Liver (tissue), 9 donors: ENCODE data around the gene FLT1. TPM values are rescaled to one million over a fixed set of nuclear protein-coding genes. Genes with fewer than 3 reads are reported as not detected.

Source experiments
- DNase-seq: peaks from one replicate; pipeline ENCODE4 v3.0.0-alpha.2; 2017; ENCODE audit warnings: low spot score
- H3K27ac ChIP-seq, 2 donors: one replicate each; pipeline ENCODE4 v1.7.0; 2013; ENCODE audit warnings: inconsistent platforms in 2 of 2, low read length in 2 of 2, control low read depth in 1 of 2, low read depth in 1 of 2, mild to moderate bottlenecking in 1 of 2
- H3K27me3 ChIP-seq, 4 donors: one replicate each; pipeline versions ENCODE4 v1.6.1 to v1.7.0; 2013; ENCODE audit warnings: low read length in 3 of 4, inconsistent platforms in 1 of 4, mild to moderate bottlenecking in 1 of 4, moderate library complexity in 1 of 4; ENCODE audit not compliant: control insufficient read depth in 4 of 4, insufficient read depth in 4 of 4
- H3K36me3 ChIP-seq, 4 donors: one replicate each; pipeline versions ENCODE4 v1.6.1 to v1.7.0; 2013; ENCODE audit warnings: low read length in 3 of 4, mild to moderate bottlenecking in 3 of 4, low read depth in 1 of 4, moderate library complexity in 1 of 4; ENCODE audit not compliant: control insufficient read depth in 4 of 4, insufficient read depth in 3 of 4
- H3K4me1 ChIP-seq, 4 donors: one replicate each; pipeline versions ENCODE4 v1.6.1 to v1.7.0; 2013; ENCODE audit warnings: low read length in 3 of 4, mild to moderate bottlenecking in 3 of 4, moderate library complexity in 1 of 4; ENCODE audit not compliant: control insufficient read depth in 4 of 4, insufficient read depth in 4 of 4
- H3K4me3 ChIP-seq, 3 donors: one replicate each; pipeline versions ENCODE4 v1.6.1 to v1.7.0; 2013; ENCODE audit warnings: low read length in 3 of 3, control low read depth in 1 of 3, low read depth in 1 of 3, mild to moderate bottlenecking in 1 of 3
- H3K9ac ChIP-seq, 2 donors: one replicate each; pipeline ENCODE4 v1.7.0; 2013; ENCODE audit warnings: low read length in 2 of 2, mild to moderate bottlenecking in 2 of 2, moderate library complexity in 2 of 2, control low read depth in 1 of 2, low read depth in 1 of 2
- H3K9me3 ChIP-seq, 4 donors: one replicate each; pipeline versions ENCODE4 v1.6.1 to v1.7.0; 2013; ENCODE audit warnings: low read length in 3 of 4; ENCODE audit not compliant: control insufficient read depth in 4 of 4
- CTCF ChIP-seq: fragments of 150-350 bp; IDR thresholded peaks from 2 replicates; pipeline ENCODE4 v1.5.1; 2017; ENCODE audit warnings: improper control_type of control experiment, low read depth, low read length; ENCODE audit not compliant: missing input control
- EGR1 ChIP-seq, 2 donors: IDR thresholded peaks; 2 replicates each; pipeline ENCODE4 v1.6.1; 2016 to 2018; ENCODE audit warnings: antibody characterized with exemption in 2 of 2, low read depth in 2 of 2
- FOXA1 ChIP-seq: IDR thresholded peaks from 2 replicates; pipeline ENCODE4 v1.6.1; 2016; ENCODE audit warnings: antibody characterized with exemption
- FOXA2 ChIP-seq: IDR thresholded peaks from 2 replicates; pipeline ENCODE4 v1.6.1; 2016; ENCODE audit warnings: antibody characterized with exemption
- GABPA ChIP-seq, 2 donors: IDR thresholded peaks in 1 of 2; conservative IDR thresholded peaks in 1 of 2; 2 replicates each; pipeline ENCODE4 v1.6.1; 2016; ENCODE audit warnings: antibody characterized with exemption in 2 of 2, mild to moderate bottlenecking in 1 of 2, moderate library complexity in 1 of 2
- HNF4A ChIP-seq, 2 donors: conservative IDR thresholded peaks; 2 replicates each; pipeline ENCODE4 v1.6.1; 2016; ENCODE audit warnings: antibody characterized with exemption in 2 of 2, mild to moderate bottlenecking in 2 of 2
- HNF4G ChIP-seq: IDR thresholded peaks from 2 replicates; pipeline ENCODE4 v1.6.1; 2016; ENCODE audit warnings: antibody characterized with exemption
- JUND ChIP-seq, 2 donors: IDR thresholded peaks; 2 replicates each; pipeline ENCODE4 v1.6.1; 2016; ENCODE audit warnings: antibody characterized with exemption in 2 of 2
- MAX ChIP-seq: IDR thresholded peaks from 2 replicates; pipeline ENCODE4 v1.6.1; 2016; ENCODE audit warnings: antibody characterized with exemption
- NR2F2 ChIP-seq: IDR thresholded peaks from 2 replicates; pipeline ENCODE4 v1.6.1; 2016; ENCODE audit warnings: antibody characterized with exemption
- REST ChIP-seq: IDR thresholded peaks from 2 replicates; pipeline ENCODE4 v1.6.1; 2016; ENCODE audit warnings: antibody characterized with exemption, mild to moderate bottlenecking
- RXRA ChIP-seq, 2 donors: IDR thresholded peaks; 2 replicates each; pipeline ENCODE4 v1.6.1; 2017 to 2018; ENCODE audit warnings: antibody characterized with exemption in 2 of 2, mild to moderate bottlenecking in 1 of 2
- SP1 ChIP-seq: IDR thresholded peaks from 2 replicates; pipeline ENCODE4 v1.6.1; 2018; ENCODE audit warnings: antibody characterized with exemption, mild to moderate bottlenecking
- TAF1 ChIP-seq: conservative IDR thresholded peaks from 2 replicates; pipeline ENCODE4 v1.6.1; 2016; ENCODE audit warnings: antibody characterized with exemption, mild to moderate bottlenecking
- YY1 ChIP-seq: IDR thresholded peaks from 2 replicates; pipeline ENCODE4 v1.6.1; 2016; ENCODE audit warnings: antibody characterized with exemption, mild to moderate bottlenecking
- WGBS: extraction: QIAGEN DNeasy Blood & Tissue Kit; methylation state at CpG from one replicate; pipeline ENCODE4 v1.1.7; 2013; 5-methylcytosine and 5-hydroxymethylcytosine counted together
- polyA plus RNA-seq, 2 donors: library from polyadenylated mRNA; stranded (reverse) in 1 of 2; unstranded in 1 of 2; fragments of 200-250 nt in 1 of 2; fragments of >200 nt in 1 of 2; fragmentation: Nextera tagmentation in 1 of 2; extraction: Ambion mirVana in 1 of 2; gene quantifications; one replicate each; pipeline versions ENCODE4 v1.2.1 to v1.2.3, GENCODE V29; 2013 to 2015
- total RNA-seq, 2 donors: library from RNA; depleted of rRNA; stranded (reverse); fragments of >200 nt; gene quantifications; one replicate each; pipeline ENCODE4 v1.2.3, GENCODE V29; 2014
- donor health status: healthy.
- donor health status: healthy.
- donor health status: healthy.
- donor health status: healthy.
- donor health status: healthy.

Gene FLT1
- total and polyA plus RNA-seq, 4 donors: 4.1 to 19.7 (median 9.3) TPM

GRCh38 chr13:28429685-28430290 lies 65.1 kb downstream of the FLT1 start:
- Histone ChIP-seq H3K27me3 (peaks cover 0 to 15% (median 1%) of the 10 kb centered on the region in 4 donors), H3K4me3 (no peak overlapping the region), H3K27ac (no peak overlapping the region), H3K9me3 (no peaks in the 10 kb centered on the region), H3K9ac (no peak overlapping the region), H3K4me1 (no peaks in the 10 kb centered on the region), H3K36me3 (no peaks in the 10 kb centered on the region)
- no peak for DNase-seq
- no peak for TF ChIP-seq RXRA (IDR thresholded peaks at IDR 0.05)
- TF ChIP-seq HNF4G: no peak
- TF ChIP-seq SP1: no peak
- no peak for TF ChIP-seq CTCF
- no peak for TF ChIP-seq GABPA (IDR thresholded peaks at IDR 0.05 in 1 of 2, conservative IDR thresholded peaks at IDR 0.05 in 1 of 2)
- TF ChIP-seq MAX: no peak
- TF ChIP-seq JUND (IDR thresholded peaks at IDR 0.05): no peak
- no peak for TF ChIP-seq EGR1 (IDR thresholded peaks at IDR 0.05; ENCODE audit: low read depth in 2 of 2)
- TF ChIP-seq FOXA1: no peak
- TF ChIP-seq REST: no peak
- no peak for TF ChIP-seq FOXA2
- no peak for TF ChIP-seq TAF1
- 58% methylated on average over 10 of the region's 10 CpGs for WGBS

GRCh38 chr13:28429096-28429495 lies 65.8 kb downstream of the FLT1 start:
- H3K36me3 ChIP-seq: no peaks in the 10 kb centered on the region
- H3K4me1 ChIP-seq: no peaks in the 10 kb centered on the region
- no peak overlapping the region for H3K4me3 ChIP-seq
- no peak for DNase-seq
- H3K9ac ChIP-seq: no peak overlapping the region
- peaks cover 0 to 15% (median 1%) of the 10 kb centered on the region in 4 donors for H3K27me3 ChIP-seq
- H3K27ac ChIP-seq: no peak overlapping the region
- 37% methylated on average over 2 of the region's 2 CpGs for WGBS
- TF ChIP-seq FOXA2 (no peak), SP1 (no peak), YY1 (no peak)
- no peaks in the 10 kb centered on the region for H3K9me3 ChIP-seq

- peaks cover 0 to 3% (median 0%) of the 10 kb centered on the region in 4 donors for H3K4me1 ChIP-seq
- H3K9ac ChIP-seq: no peak overlapping the region
- DNase-seq: no peak
- no peak for TF ChIP-seq NR2F2
- no peak for TF ChIP-seq HNF4A (conservative IDR thresholded peaks at IDR 0.05)
- no peak for TF ChIP-seq EGR1 (IDR thresholded peaks at IDR 0.05; ENCODE audit: low read depth in 2 of 2)
- H3K4me3 ChIP-seq: no peak overlapping the region
- H3K27ac ChIP-seq: no peak overlapping the region
- H3K36me3 ChIP-seq: no peaks in the 10 kb centered on the region
- H3K9me3 ChIP-seq: no peaks in the 10 kb centered on the region
- WGBS: 89% methylated on average over 4 of the region's 4 CpGs
- H3K27me3 ChIP-seq: peaks cover 0 to 13% (median 0%) of the 10 kb centered on the region in 4 donors
These were observed 68.5 kb downstream of the FLT1 start for GRCh38 chr13:28426381-28426780.
